GM10266 (cell line): ENCODE results near the gene PILRA.
"Not testable (repeated sequence)": the region's sequence is repeated elsewhere in the genome, so short reads cannot be mapped to it uniquely, and the experiment has no call there.

Experiments used
- DNase-seq: peaks from one replicate; pipeline ENCODE4 v3.0.0; 2012; ENCODE audit errors: extremely low spot score
- CTCF ChIP-seq: IDR thresholded peaks from 2 replicates; pipeline ENCODE4 v1.5.1; 2012; ENCODE audit warnings: mild to moderate bottlenecking, low read depth; ENCODE audit not compliant: control insufficient read depth, insufficient read depth; ENCODE audit errors: missing control alignments

Gene PILRA

GRCh38 chr7:100437150-100438100 is 64.1 kb downstream of the PILRA start:
- no peak for DNase-seq
- TF ChIP-seq CTCF, result no peak

- no peak for DNase-seq
Measured at GRCh38 chr7:100438172-100438571, 64.9 kb downstream of the PILRA start.

GRCh38 chr7:100438731-100439130 is 65.4 kb downstream of the PILRA start:
- not testable (repeated sequence) for DNase-seq

More at GRCh38 chr7:100438172-100438571, 64.9 kb downstream of the PILRA start:
- TF ChIP-seq CTCF, result no peak

- not testable (repeated sequence) for DNase-seq
Measured at GRCh38 chr7:100439244-100439643, 66.0 kb downstream of the PILRA start.

GRCh38 chr7:100441641-100442535 is 68.6 kb downstream of the PILRA start:
- TF ChIP-seq CTCF, result no peak
- DNase-seq, result no peak

- no peak for DNase-seq
- TF ChIP-seq CTCF, result no peak
Measured at GRCh38 chr7:100443096-100443840, 70.0 kb downstream of the PILRA start.

GRCh38 chr7:100444311-100445278 is 71.3 kb downstream of the PILRA start:
- DNase-seq, result peak; percentile 5
- TF ChIP-seq CTCF, result no peak
